ENCODE results near the gene NUDT16L1. TPM values are rescaled to one million over a fixed set of nuclear protein-coding genes. Genes with fewer than 3 reads are reported as not detected.

Gene NUDT16L1
- total and polyA plus RNA-seq, 2 of the 8 experiments (the other 6 are each of a cell fraction or from before 2014, with no cell fraction given), result 34.8 to 77.3 TPM

GRCh38 chr16:4655801-4656200 lies 37.6 kb upstream of the NUDT16L1 start:
- no peak overlapping the region for H2AK5ac ChIP-seq (ENCODE audit: low read depth, low read length)
- POLR2A ChIA-PET (ENCODE audit: partially characterized antibody), result no interaction called here
- no peak overlapping the region for H3K23ac ChIP-seq (ENCODE audit: insufficient read length)
- no peak overlapping the region for H2BK20ac ChIP-seq (ENCODE audit: low read length)
- peaks cover 0 to 15% (median 10%) of the 10 kb centered on the region in 4 experiments; a peak in 7 of 8 replicates for H3K36me3 ChIP-seq (ENCODE audit: control insufficient read depth in 2 of 4, insufficient read depth in 4 of 4, low read length in 3 of 4)
- H2AFZ ChIP-seq (ENCODE audit: low read length), result no peak overlapping the region
- no peak overlapping the region for H2BK12ac ChIP-seq (ENCODE audit: low read depth, low read length)
- no peaks in the 10 kb centered on the region for H3K9me3 ChIP-seq (ENCODE audit: insufficient read depth in 2 of 2, low read depth in 1 of 2, low read length in 1 of 2)
- H3K79me1 ChIP-seq (ENCODE audit: low read depth, low read length), result no peaks in the 10 kb centered on the region
- no peak overlapping the region for H3K4me3 ChIP-seq (ENCODE audit: extremely low read depth in 1 of 4, insufficient read depth in 2 of 4, low read depth in 3 of 4, low read length in 4 of 4)
- no peak overlapping the region for H2BK15ac ChIP-seq (ENCODE audit: low read length)
- H3K27ac ChIP-seq (ENCODE audit: low read depth, low read length), result no peak overlapping the region
- H3K4me2 ChIP-seq (ENCODE audit: insufficient read depth in 1 of 2, low read depth in 2 of 2, low read length in 2 of 2), result no peak overlapping the region
- no peaks in the 10 kb centered on the region for H3K27me3 ChIP-seq (replicated peaks in 1 of 4; ENCODE audit: control insufficient read depth in 3 of 4, extremely low read depth in 1 of 4, insufficient read depth in 3 of 4, low read length in 3 of 4)
- no peak overlapping the region; the same call in 1 of the 2 replicates for H4K8ac ChIP-seq (ENCODE audit: extremely low read depth, insufficient read depth, low read length)
- no peak overlapping the region for H3K9ac ChIP-seq (replicated peaks in 1 of 4; ENCODE audit: extremely low read depth in 1 of 4, low read depth in 3 of 4, low read length in 3 of 4)
- DNase-seq (ENCODE audit: low read depth in 1 of 2, low spot score in 2 of 2) (no peak), FAIRE-seq (no peak)
- no peak overlapping the region for H2BK120ac ChIP-seq (replicated peaks; ENCODE audit: low read depth, low read length)
- WGBS, 2 experiments (ENCODE audit: extremely low coverage in 1 of 2, insufficient coverage in 1 of 2, insufficient read length in 1 of 2, insufficient replicate concordance in 2 of 2, low coverage in 1 of 2, low lambda C conversion rate in 2 of 2, missing lambda C conversion rate in 1 of 2), result 84% methylated on average over 6 of the region's 6 CpGs; no CpG with 5 or more reads in 1 of the 2 experiments
- no peak overlapping the region for H3K14ac ChIP-seq (ENCODE audit: insufficient read length)
- H3K4ac ChIP-seq (replicated peaks; ENCODE audit: insufficient read length, low read depth, low read length), result no peak overlapping the region
- peaks cover 0 to 3% of the 10 kb centered on the region in 2 experiments; a peak in 1 of 4 replicates for H3K79me2 ChIP-seq (ENCODE audit: control insufficient read depth in 1 of 2, insufficient read depth in 2 of 2, low read length in 2 of 2)
- CTCF ChIA-PET (ENCODE audit: partially characterized antibody), result interaction anchor here (0.8 to 1.4 kb wide), 3 partner anchors 15 to 30 kb away, joined by 3 to 7 read pairs (median 3); no protein-coding TSS in a partner anchor
- H3K23me2 ChIP-seq (ENCODE audit: low read depth, low read length), result no peaks in the 10 kb centered on the region
- H2BK5ac ChIP-seq (ENCODE audit: low read depth, low read length), result no peak overlapping the region
- TF ChIP-seq ATF2 (IDR thresholded peaks at IDR 0.05; ENCODE audit: low read length), result no peak
- TF ChIP-seq TEAD4 (IDR thresholded peaks at IDR 0.05; ENCODE audit: low read depth, low read length), result no peak
- no peak for TF ChIP-seq NANOG (IDR thresholded peaks at IDR 0.05; ENCODE audit: insufficient read depth, low read depth, low read length, poor library complexity, severe bottlenecking)
- TF ChIP-seq CTBP2 (IDR thresholded peaks at IDR 0.05; ENCODE audit: borderline replicate concordance, insufficient read depth, insufficient read length, low read length), result no peak
- no peak for TF ChIP-seq SUZ12 (IDR thresholded peaks at IDR 0.05; ENCODE audit: low read length)
- no peak for TF ChIP-seq BRCA1 (IDR thresholded peaks at IDR 0.05; ENCODE audit: low read depth, low read length)
- TF ChIP-seq CBX8 (IDR thresholded peaks at IDR 0.05; ENCODE audit: borderline replicate concordance, low read depth, low read length), result no peak
- no peak for TF ChIP-seq RAD21 (IDR thresholded peaks at IDR 0.05 in 1 of 2, conservative IDR thresholded peaks at IDR 0.05 in 1 of 2; ENCODE audit: low read depth in 2 of 2, low read length in 2 of 2)
- no peak overlapping the region for H4K91ac ChIP-seq (replicated peaks; ENCODE audit: insufficient read length, low read length)
- no peaks in the 10 kb centered on the region for H3K4me1 ChIP-seq (replicated peaks in 1 of 4; ENCODE audit: control insufficient read depth in 3 of 4, insufficient read depth in 4 of 4, low read length in 3 of 4)
- H4K20me1 ChIP-seq (replicated peaks in 1 of 2; ENCODE audit: control insufficient read depth in 1 of 2, insufficient read depth in 2 of 2, low read length in 2 of 2), result peaks cover 4 to 13% of the 10 kb centered on the region in 2 experiments
- H3K18ac ChIP-seq (ENCODE audit: extremely low read depth, low read length), result no peak overlapping the region
- no peak overlapping the region for H3K56ac ChIP-seq (replicated peaks; ENCODE audit: insufficient read length, low read depth, low read length)
- H4K5ac ChIP-seq (ENCODE audit: insufficient read length, low read depth, low read length), result no peak overlapping the region

All from H1 (cell line).